ENCODE data around the gene SFPQ.
A peak's percentile ranks its signal among the peaks of the same experiment; 100 is the strongest.

The SFPQ gene

GRCh38 chr1:35222322-35223083 is 29.6 kb upstream of the SFPQ start:
- no peak for TF ChIP-seq CTCF (IDR thresholded peaks at IDR 0.05; ENCODE audit: insufficient read depth, low read depth, low read length, missing control alignments)
- DNase-seq (ENCODE audit: low read depth): no peak
- H3K4me3 ChIP-seq (ENCODE audit: low read depth, low read length): no peak overlapping the region

- peak; percentile 52 for DNase-seq (ENCODE audit: low read depth)
- no peak overlapping the region for H3K4me3 ChIP-seq (ENCODE audit: low read depth, low read length)
- peak; percentile 66 for TF ChIP-seq CTCF (IDR thresholded peaks at IDR 0.05; ENCODE audit: insufficient read depth, low read depth, low read length, missing control alignments)
These were observed 28.0 kb upstream of the SFPQ start for GRCh38 chr1:35220976-35221375.

GRCh38 chr1:35215346-35215745 is 22.4 kb upstream of the SFPQ start:
- TF ChIP-seq CTCF (IDR thresholded peaks at IDR 0.05; ENCODE audit: insufficient read depth, low read depth, low read length, missing control alignments): no peak
- H3K4me3 ChIP-seq (ENCODE audit: low read depth, low read length): no peak overlapping the region
- DNase-seq (ENCODE audit: low read depth): no peak

- no peak for DNase-seq (ENCODE audit: low read depth)
- TF ChIP-seq CTCF (IDR thresholded peaks at IDR 0.05; ENCODE audit: insufficient read depth, low read depth, low read length, missing control alignments): no peak
- no peak overlapping the region for H3K4me3 ChIP-seq (ENCODE audit: low read depth, low read length)
These were observed 18.1 kb upstream of the SFPQ start for GRCh38 chr1:35211120-35211414.

- TF ChIP-seq CTCF (IDR thresholded peaks at IDR 0.05; ENCODE audit: insufficient read depth, low read depth, low read length, missing control alignments): no peak
- H3K4me3 ChIP-seq (ENCODE audit: low read depth, low read length): no peak overlapping the region
- no peak for DNase-seq (ENCODE audit: low read depth)
These were observed 17.6 kb upstream of the SFPQ start for GRCh38 chr1:35210321-35211119.

GRCh38 chr1:35203295-35203694 is 10.3 kb upstream of the SFPQ start:
- H3K4me3 ChIP-seq (ENCODE audit: low read depth, low read length): no peak overlapping the region
- no peak for TF ChIP-seq CTCF (IDR thresholded peaks at IDR 0.05; ENCODE audit: insufficient read depth, low read depth, low read length, missing control alignments)
- DNase-seq (ENCODE audit: low read depth): no peak
